Prostate gland (tissue), 2 donors: ENCODE measurements around the gene FOS.

ENCODE experiments used
- CTCF ChIP-seq, 4 experiments: fragments of 200-600 bp in 2 of 4; fragments of 450-650 bp in 2 of 4; sonication (generic) in 2 of 4; IDR thresholded peaks; 1 replicate in 3 of 4; 2 replicates in 1 of 4; pipeline ENCODE4 v1.5.1; 2016 to 2019; ENCODE audit warnings: antibody characterized with exemption in 4 of 4, mild to moderate bottlenecking in 2 of 4, moderate library complexity in 2 of 4
- POLR2A ChIP-seq: fragments of 450-650 bp; IDR thresholded peaks from one replicate; pipeline ENCODE4 v1.6.1; 2016; ENCODE audit warnings: antibody characterized with exemption, mild to moderate bottlenecking
- POLR2AphosphoS5 ChIP-seq: sonication (generic); formaldehyde crosslinking; IDR thresholded peaks from one replicate; pipeline ENCODE4 v1.6.1; 2017; ENCODE audit warnings: antibody characterized with exemption

- peak; percentile 92 to 99 (median 95) for TF ChIP-seq CTCF (IDR thresholded peaks at IDR 0.05)
- peak; percentile 56 for TF ChIP-seq POLR2AphosphoS5
- TF ChIP-seq POLR2A: peak; percentile 20
Observed at GRCh38 chr14:75295491-75296345, 17.1 kb downstream of the FOS start.
